T-helper 17 cell (primary cell): ENCODE results near the gene PLB1. TPM values are rescaled to one million over a fixed set of nuclear protein-coding genes. Genes with fewer than 3 reads are reported as not detected.

Experiments
- ATAC-seq: fragments of 150-1000 bp; cut with Tn5 transposase; 2 replicates; pipeline ENCODE4 v1.10.0; 2021; ENCODE audit warnings: mild to moderate bottlenecking, moderate library complexity
- DNase-seq, 3 donors: peaks; one replicate each; pipeline versions ENCODE4 v3.0.0 to v3.0.0-alpha.2; 2020 to 2021
- H3K9me3 ChIP-seq: one replicate; pipeline ENCODE4 v1.7.0; 2013; ENCODE audit warnings: low read length, mild to moderate bottlenecking; ENCODE audit not compliant: control insufficient read depth, poor library complexity, severe bottlenecking
- H3K27ac Mint-ChIP-seq: one replicate; pipeline ENCODE4 v1.8.0; 2022; ENCODE audit warnings: mild to moderate bottlenecking, moderate library complexity, mixed read lengths
- H3K27me3 Mint-ChIP-seq: one replicate; pipeline ENCODE4 v1.8.0; 2022; ENCODE audit warnings: mixed read lengths
- H3K36me3 Mint-ChIP-seq: one replicate; pipeline ENCODE4 v1.8.0; 2022; ENCODE audit warnings: low read depth, mixed read lengths
- H3K4me1 Mint-ChIP-seq: one replicate; pipeline ENCODE4 v1.8.0; 2022; ENCODE audit warnings: mild to moderate bottlenecking, mixed read lengths
- H3K4me3 Mint-ChIP-seq: one replicate; pipeline ENCODE4 v1.8.0; 2022; ENCODE audit warnings: mild to moderate bottlenecking, moderate library complexity, mixed read lengths
- total RNA-seq, 4 donors: library from RNA in 2 of 4; stranded (reverse) in 2 of 4; gene quantifications; one replicate each; pipeline ENCODE4 v1.2.3 and lab custom pipeline; 2022 to 2026

Gene PLB1
- total RNA-seq, 2 donors from 2014 or later, result 2.2 to 2.7 TPM

DNA sequence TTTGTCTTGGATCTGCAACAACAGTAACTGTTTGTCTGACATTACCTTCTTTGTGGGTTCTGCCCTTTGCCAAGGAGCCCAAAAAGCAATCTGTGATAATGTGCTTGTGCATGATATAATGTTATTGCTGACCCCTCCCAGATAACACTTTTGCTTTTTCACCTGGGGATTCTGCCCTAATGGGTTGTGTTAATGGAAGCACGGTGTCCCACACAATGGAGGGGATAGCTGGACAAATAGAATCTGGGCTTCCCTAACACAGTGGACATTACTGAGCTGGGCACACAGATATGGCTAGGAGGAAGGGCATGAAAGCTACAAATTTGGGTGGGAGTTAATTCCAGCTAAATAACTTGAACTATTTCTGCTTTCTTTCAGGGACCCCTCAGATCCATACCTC is 20.6 kb downstream of the PLB1 start:
- DNase-seq (no peak), ATAC-seq (no peak)
- H3K4me1 Mint-ChIP-seq, result no peaks in the 10 kb centered on the region
- H3K4me3 Mint-ChIP-seq, result no peak overlapping the region
- H3K36me3 Mint-ChIP-seq, result no peaks in the 10 kb centered on the region
- H3K9me3 ChIP-seq, result peaks cover 4% of the 10 kb centered on the region
- no peak overlapping the region for H3K27ac Mint-ChIP-seq
- H3K27me3 Mint-ChIP-seq, result peaks cover 45% of the 10 kb centered on the region

- Mint-ChIP-seq H3K27me3 (peaks cover 50% of the 10 kb centered on the region), H3K4me3 (no peak overlapping the region)
These were observed 21.1 kb downstream of the PLB1 start for GRCh38 chr2:28516950-28517349.

GRCh38 chr2:28521663-28522062 is 25.8 kb downstream of the PLB1 start:
- H3K4me1 Mint-ChIP-seq, result no peaks in the 10 kb centered on the region
- no peak overlapping the region for H3K4me3 Mint-ChIP-seq
- no peaks in the 10 kb centered on the region for H3K36me3 Mint-ChIP-seq
- DNase-seq (no peak), ATAC-seq (no peak)
- peaks cover 77% of the 10 kb centered on the region for H3K27me3 Mint-ChIP-seq
- no peaks in the 10 kb centered on the region for H3K9me3 ChIP-seq
- H3K27ac Mint-ChIP-seq, result no peak overlapping the region

More at GRCh38 chr2:28516950-28517349, 21.1 kb downstream of the PLB1 start:
- Mint-ChIP-seq H3K4me1 (no peaks in the 10 kb centered on the region), H3K27ac (no peak overlapping the region), H3K36me3 (no peaks in the 10 kb centered on the region)
- ATAC-seq (no peak), DNase-seq (no peak)
- H3K9me3 ChIP-seq, result peaks cover 4% of the 10 kb centered on the region

GRCh38 chr2:28522481-28522880 is 26.6 kb downstream of the PLB1 start:
- Mint-ChIP-seq H3K4me3 (no peak overlapping the region), H3K27me3 (peaks cover 74% of the 10 kb centered on the region), H3K4me1 (no peaks in the 10 kb centered on the region), H3K27ac (no peak overlapping the region), H3K36me3 (no peaks in the 10 kb centered on the region)
- no peak for ATAC-seq
- no peaks in the 10 kb centered on the region for H3K9me3 ChIP-seq
- no peak for DNase-seq

DNA sequence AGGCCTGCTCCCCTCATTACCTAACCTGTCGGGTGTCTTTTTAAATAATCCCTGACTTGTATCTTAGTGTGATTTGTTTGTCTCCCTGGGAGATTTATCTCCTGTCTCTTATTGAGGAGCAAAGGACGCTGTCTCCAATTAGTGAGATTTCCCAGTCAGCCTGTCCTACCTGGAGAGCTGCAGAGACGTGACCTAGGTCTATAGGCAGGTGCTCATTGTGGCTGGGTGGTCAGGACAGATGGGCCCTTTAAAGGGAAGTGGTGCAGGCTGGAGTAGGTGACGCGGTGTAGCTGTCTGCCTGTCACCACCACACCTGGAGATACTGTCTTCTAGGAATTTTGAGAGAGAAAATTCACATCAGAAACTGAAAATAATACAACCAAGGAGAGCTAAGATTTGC is 28.0 kb downstream of the PLB1 start:
- no peaks in the 10 kb centered on the region for H3K9me3 ChIP-seq
- no peak overlapping the region for H3K4me3 Mint-ChIP-seq
- ATAC-seq, result no peak
- H3K4me1 Mint-ChIP-seq, result no peaks in the 10 kb centered on the region
- no peak for DNase-seq
- H3K27ac Mint-ChIP-seq, result no peak overlapping the region
- H3K36me3 Mint-ChIP-seq, result no peaks in the 10 kb centered on the region
- peaks cover 62% of the 10 kb centered on the region for H3K27me3 Mint-ChIP-seq

GRCh38 chr2:28525481-28525880 is 29.6 kb downstream of the PLB1 start:
- H3K9me3 ChIP-seq, result no peaks in the 10 kb centered on the region
- Mint-ChIP-seq H3K27me3 (peaks cover 53% of the 10 kb centered on the region), H3K4me3 (no peak overlapping the region), H3K27ac (no peak overlapping the region), H3K36me3 (no peaks in the 10 kb centered on the region), H3K4me1 (no peaks in the 10 kb centered on the region)
- ATAC-seq (no peak), DNase-seq (no peak)

GRCh38 chr2:28526527-28527132 is 30.8 kb downstream of the PLB1 start:
- Mint-ChIP-seq H3K27ac (no peak overlapping the region), H3K4me3 (no peak overlapping the region), H3K36me3 (no peaks in the 10 kb centered on the region), H3K27me3 (peaks cover 41% of the 10 kb centered on the region), H3K4me1 (no peaks in the 10 kb centered on the region)
- DNase-seq (no peak), ATAC-seq (no peak)
- no peaks in the 10 kb centered on the region for H3K9me3 ChIP-seq

DNA sequence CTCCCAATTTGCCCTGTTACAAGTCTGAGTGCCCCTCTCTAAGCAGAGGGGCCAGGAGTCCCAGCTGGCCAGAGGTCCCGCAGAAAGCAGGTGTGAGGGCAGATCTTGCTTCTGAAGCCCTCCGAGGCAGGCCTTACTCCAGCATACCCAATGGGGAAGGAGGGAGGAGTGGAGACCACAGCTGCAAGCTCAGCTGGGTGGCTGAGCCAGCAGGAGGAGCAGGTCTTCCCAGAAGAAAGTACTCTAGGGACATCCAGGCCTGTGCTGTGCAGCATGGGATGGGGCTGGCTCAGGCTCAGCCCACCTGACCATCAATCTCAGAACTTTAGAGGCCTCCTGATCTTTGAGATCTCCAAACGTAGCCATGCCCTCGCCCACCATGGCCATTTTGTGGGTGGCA is 31.3 kb downstream of the PLB1 start:
- Mint-ChIP-seq H3K4me1 (no peaks in the 10 kb centered on the region), H3K27me3 (peaks cover 36% of the 10 kb centered on the region), H3K27ac (no peak overlapping the region), H3K36me3 (no peaks in the 10 kb centered on the region), H3K4me3 (no peak overlapping the region)
- DNase-seq, result no peak
- H3K9me3 ChIP-seq, result no peaks in the 10 kb centered on the region
- ATAC-seq, result no peak

DNA sequence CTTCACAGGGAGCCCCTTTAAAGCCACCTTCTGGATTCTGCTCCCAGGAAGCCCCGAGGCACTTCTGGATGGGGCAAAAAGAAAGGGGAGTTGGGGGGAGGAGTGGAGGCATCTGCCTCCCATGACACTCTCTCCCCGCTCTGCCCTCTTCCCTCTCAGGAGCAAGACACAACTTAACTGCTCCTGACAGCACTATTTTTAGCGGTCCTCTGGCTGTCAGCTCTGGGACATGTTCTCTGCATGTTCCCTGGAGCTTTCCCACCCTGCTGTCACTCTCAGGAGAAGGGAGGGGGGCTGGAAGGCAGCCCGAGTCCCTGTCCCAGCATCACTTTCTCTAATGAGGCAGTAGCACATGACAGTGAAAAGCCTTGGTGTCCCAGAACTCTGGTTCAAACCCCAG is 32.3 kb downstream of the PLB1 start:
- H3K36me3 Mint-ChIP-seq, result no peaks in the 10 kb centered on the region
- no peaks in the 10 kb centered on the region for H3K9me3 ChIP-seq
- ATAC-seq (no peak), DNase-seq (no peak)
- no peak overlapping the region for H3K27ac Mint-ChIP-seq
- no peak overlapping the region for H3K4me3 Mint-ChIP-seq
- H3K27me3 Mint-ChIP-seq, result peaks cover 30% of the 10 kb centered on the region
- H3K4me1 Mint-ChIP-seq, result no peaks in the 10 kb centered on the region

DNA sequence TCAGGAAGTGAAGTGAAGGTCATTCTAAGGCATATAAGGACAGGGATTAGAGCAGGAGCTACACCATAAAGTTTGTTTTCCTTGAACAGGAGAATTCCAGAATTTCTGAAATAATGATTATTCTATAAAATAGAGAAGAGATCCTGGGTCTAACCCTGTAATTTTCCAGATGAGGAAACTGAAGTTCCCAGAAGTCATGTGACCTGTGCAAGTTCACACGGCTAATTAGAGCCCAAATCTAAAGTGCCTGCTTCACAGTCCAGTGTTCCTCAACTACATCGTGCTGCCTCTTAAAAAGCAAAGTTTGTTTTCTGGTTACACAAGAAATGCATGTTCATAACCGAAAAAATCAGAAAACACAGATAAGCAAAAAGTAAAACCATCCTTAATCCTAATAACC is 34.9 kb downstream of the PLB1 start:
- ATAC-seq, result no peak
- H3K4me3 Mint-ChIP-seq, result no peak overlapping the region
- DNase-seq, result no peak
- peaks cover 22% of the 10 kb centered on the region for H3K27me3 Mint-ChIP-seq
- no peak overlapping the region for H3K27ac Mint-ChIP-seq
- no peaks in the 10 kb centered on the region for H3K9me3 ChIP-seq
- H3K4me1 Mint-ChIP-seq, result no peaks in the 10 kb centered on the region
- no peaks in the 10 kb centered on the region for H3K36me3 Mint-ChIP-seq

- DNase-seq, result no peak
- H3K36me3 Mint-ChIP-seq, result no peaks in the 10 kb centered on the region
- no peaks in the 10 kb centered on the region for H3K4me1 Mint-ChIP-seq
- no peak for ATAC-seq
- peaks cover 21% of the 10 kb centered on the region for H3K27me3 Mint-ChIP-seq
- H3K9me3 ChIP-seq, result no peaks in the 10 kb centered on the region
- no peak overlapping the region for H3K27ac Mint-ChIP-seq
- no peak overlapping the region for H3K4me3 Mint-ChIP-seq
These were observed 36.5 kb downstream of the PLB1 start for GRCh38 chr2:28532399-28532798.

DNA sequence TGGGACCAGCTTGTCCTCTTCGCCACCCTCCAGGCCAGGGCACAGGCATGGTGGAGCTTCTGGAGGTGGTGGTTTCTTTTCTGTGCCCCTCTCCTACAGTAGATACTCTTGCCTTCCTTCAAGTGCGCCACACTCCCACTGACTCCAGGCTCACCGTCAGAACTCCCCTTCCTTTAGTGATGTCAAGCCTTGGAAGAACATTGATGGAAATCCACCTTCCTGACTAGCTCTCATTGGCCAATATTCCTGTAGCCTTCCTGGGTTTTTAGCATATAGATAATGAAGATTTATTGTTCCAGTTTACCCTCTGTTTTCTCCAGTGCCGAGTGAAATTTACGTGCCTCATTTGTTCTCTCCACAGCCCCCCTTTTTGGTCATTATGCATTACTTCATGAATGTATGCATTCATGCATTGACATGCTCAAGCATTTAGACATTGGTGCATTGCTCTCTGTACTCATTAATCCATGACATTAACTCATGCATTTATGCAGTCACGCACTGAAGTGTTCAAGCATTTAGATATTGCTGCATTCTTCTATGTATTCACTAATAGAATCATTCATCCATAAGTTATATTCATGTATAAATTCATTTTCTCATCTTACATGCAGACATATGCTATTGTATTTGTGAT is 37.3 kb downstream of the PLB1 start:
- H3K36me3 Mint-ChIP-seq, result no peaks in the 10 kb centered on the region
- H3K9me3 ChIP-seq, result no peaks in the 10 kb centered on the region
- ATAC-seq (no peak), DNase-seq (no peak)
- no peak overlapping the region for H3K4me3 Mint-ChIP-seq
- H3K27ac Mint-ChIP-seq, result no peak overlapping the region
- H3K27me3 Mint-ChIP-seq, result peaks cover 25% of the 10 kb centered on the region
- H3K4me1 Mint-ChIP-seq, result no peaks in the 10 kb centered on the region

DNA sequence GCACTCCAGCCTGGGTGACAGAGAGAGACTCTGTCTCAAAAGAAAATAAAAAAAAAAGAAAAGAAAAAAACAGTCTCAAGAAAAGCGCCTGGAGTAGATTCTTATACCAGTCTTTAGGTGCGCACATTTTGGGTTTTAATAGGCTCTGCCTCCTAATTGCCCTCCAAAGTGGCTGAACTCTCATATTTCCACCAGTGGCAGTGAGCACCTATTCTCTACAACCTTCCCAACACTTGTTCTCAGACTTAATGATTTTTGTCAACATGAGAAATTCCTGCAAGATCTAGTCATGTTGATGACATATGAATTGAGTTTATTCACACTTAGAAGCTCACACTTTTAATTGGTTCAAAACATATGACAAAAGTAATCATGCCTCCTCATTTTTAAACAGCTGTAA is 39.0 kb downstream of the PLB1 start:
- ATAC-seq, result no peak
- H3K27me3 Mint-ChIP-seq, result peaks cover 25% of the 10 kb centered on the region

DNA sequence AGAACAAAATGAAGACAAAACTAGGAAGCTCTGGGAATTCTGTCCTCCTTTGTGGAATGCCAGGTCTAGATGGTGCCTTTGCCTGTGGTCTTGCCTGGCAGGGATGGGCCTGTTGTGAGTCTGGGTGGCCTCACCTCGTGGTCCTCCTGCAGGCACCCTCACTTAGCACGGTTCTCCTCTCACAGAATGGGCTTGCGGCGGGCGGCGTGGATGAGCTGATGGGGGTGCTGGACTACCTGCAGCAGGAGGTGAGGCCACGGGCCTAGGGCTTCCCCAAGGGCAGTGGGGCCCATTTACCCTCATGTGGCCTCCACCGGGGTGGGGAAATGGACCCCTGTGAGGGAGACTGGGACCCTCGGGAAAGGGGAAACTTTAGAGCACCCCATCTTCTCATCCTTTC is 42.3 kb downstream of the PLB1 start:
- H3K9me3 ChIP-seq, result no peaks in the 10 kb centered on the region
- Mint-ChIP-seq H3K27ac (no peak overlapping the region), H3K4me1 (peaks cover 2% of the 10 kb centered on the region), H3K27me3 (peaks cover 21% of the 10 kb centered on the region), H3K36me3 (no peaks in the 10 kb centered on the region), H3K4me3 (no peak overlapping the region)
- ATAC-seq, result no peak
- DNase-seq, result no peak

More for the DNA sequence above, 39.0 kb downstream of the PLB1 start:
- Mint-ChIP-seq H3K27ac (no peak overlapping the region), H3K4me3 (no peak overlapping the region), H3K36me3 (no peaks in the 10 kb centered on the region), H3K4me1 (no peaks in the 10 kb centered on the region)
- H3K9me3 ChIP-seq, result no peaks in the 10 kb centered on the region
- no peak for DNase-seq
